Stimulated activated CD8-positive, alpha-beta memory T cell treated with anti-CD3 and anti-CD28 coated beads, Interleukin-7, amount 100 ng/mL, for 48 hours (primary cell): ENCODE data around the gene RPL3.

Experiments used
- DNase-seq, 2 donors: peaks; one replicate each; pipeline ENCODE4 v3.0.0-alpha.2; 2020; ENCODE audit warnings: low read depth in 1 of 2; ENCODE audit errors: extremely low read depth in 1 of 2

Gene RPL3

GRCh38 chr22:39301108-39301507, 18.3 kb downstream of the RPL3 start:
- no peak for DNase-seq

- no peak for DNase-seq
Observed at GRCh38 chr22:39300186-39300830, 19.1 kb downstream of the RPL3 start.

- DNase-seq: no peak
Observed at GRCh38 chr22:39299829-39300178, 19.6 kb downstream of the RPL3 start.

- no peak for DNase-seq
Observed at GRCh38 chr22:39298241-39298987, 21.0 kb downstream of the RPL3 start.

GRCh38 chr22:39297490-39298240, 21.8 kb downstream of the RPL3 start:
- DNase-seq: no peak

GRCh38 chr22:39296981-39297489, 22.4 kb downstream of the RPL3 start:
- DNase-seq: no peak

- DNase-seq: no peak
Observed at GRCh38 chr22:39296535-39296934, 22.9 kb downstream of the RPL3 start.

- DNase-seq: no peak
Observed at GRCh38 chr22:39294571-39295468, 24.6 kb downstream of the RPL3 start.

GRCh38 chr22:39293766-39294368, 25.6 kb downstream of the RPL3 start:
- no peak for DNase-seq

GRCh38 chr22:39292561-39293074, 26.8 kb downstream of the RPL3 start:
- DNase-seq: no peak

- no peak for DNase-seq
Observed at GRCh38 chr22:39292031-39292462, 27.4 kb downstream of the RPL3 start.

GRCh38 chr22:39291523-39291922, 27.9 kb downstream of the RPL3 start:
- DNase-seq: no peak

GRCh38 chr22:39290724-39291161, 28.7 kb downstream of the RPL3 start:
- no peak for DNase-seq

- DNase-seq: no peak
Observed at GRCh38 chr22:39289975-39290720, 29.3 kb downstream of the RPL3 start.

GRCh38 chr22:39289533-39289932, 29.9 kb downstream of the RPL3 start:
- no peak for DNase-seq

GRCh38 chr22:39288135-39288898, 31.1 kb downstream of the RPL3 start:
- no peak for DNase-seq

- no peak for DNase-seq
Observed at GRCh38 chr22:39287076-39287725, 32.2 kb downstream of the RPL3 start.

GRCh38 chr22:39284983-39285382, 34.4 kb downstream of the RPL3 start:
- DNase-seq: no peak
